NK-92 (cell line): ENCODE measurements around the gene ZNF732.
"Not testable (repeated sequence)": the region's sequence is repeated elsewhere in the genome, so short reads cannot be mapped to it uniquely, and the experiment has no call there.

Experiments used
- DNase-seq: peaks from one replicate; lab custom pipeline; 2025; ENCODE audit not compliant: unreplicated experiment; lab: John Stamatoyannopoulos, UW

The ZNF732 gene

GRCh38 chr4:253936-254756, 51.1 kb downstream of the ZNF732 start:
- DNase-seq, result no peak

- DNase-seq, result no peak
These were observed 53.1 kb downstream of the ZNF732 start for GRCh38 chr4:252065-252601.

GRCh38 chr4:244471-244870, 60.8 kb downstream of the ZNF732 start:
- no peak for DNase-seq

- DNase-seq, result no peak
These were observed 61.8 kb downstream of the ZNF732 start for GRCh38 chr4:243426-243825.

GRCh38 chr4:242121-242848, 63.0 kb downstream of the ZNF732 start:
- DNase-seq, result no peak

- DNase-seq, result not testable (repeated sequence)
These were observed 63.9 kb downstream of the ZNF732 start for GRCh38 chr4:241411-241810.

- no peak for DNase-seq
These were observed 69.2 kb downstream of the ZNF732 start for GRCh38 chr4:236028-236427.

- no peak for DNase-seq
These were observed 71.1 kb downstream of the ZNF732 start for GRCh38 chr4:234178-234577.

GRCh38 chr4:223913-224497, 81.3 kb downstream of the ZNF732 start:
- no peak for DNase-seq
